GM18951 (cell line): ENCODE measurements around the gene FAM234B.

Experiments
- POLR2A ChIP-seq: IDR thresholded peaks from 4 replicates; pipeline ENCODE4 v1.6.1; 2011; ENCODE audit warnings: mild to moderate bottlenecking; ENCODE audit not compliant: insufficient read length, insufficient read depth; ENCODE audit errors: extremely low read depth
- in situ Hi-C: fragments of 300-500 bp; cut with MboI; formaldehyde crosslinking; loops from one replicate; pipeline ENCODE4 v1.12.0; 2022; ENCODE audit warnings: low sequenced_read_pairs, mixed read lengths, inconsistent platforms; ENCODE audit not compliant: unreplicated experiment

The FAM234B gene

DNA sequence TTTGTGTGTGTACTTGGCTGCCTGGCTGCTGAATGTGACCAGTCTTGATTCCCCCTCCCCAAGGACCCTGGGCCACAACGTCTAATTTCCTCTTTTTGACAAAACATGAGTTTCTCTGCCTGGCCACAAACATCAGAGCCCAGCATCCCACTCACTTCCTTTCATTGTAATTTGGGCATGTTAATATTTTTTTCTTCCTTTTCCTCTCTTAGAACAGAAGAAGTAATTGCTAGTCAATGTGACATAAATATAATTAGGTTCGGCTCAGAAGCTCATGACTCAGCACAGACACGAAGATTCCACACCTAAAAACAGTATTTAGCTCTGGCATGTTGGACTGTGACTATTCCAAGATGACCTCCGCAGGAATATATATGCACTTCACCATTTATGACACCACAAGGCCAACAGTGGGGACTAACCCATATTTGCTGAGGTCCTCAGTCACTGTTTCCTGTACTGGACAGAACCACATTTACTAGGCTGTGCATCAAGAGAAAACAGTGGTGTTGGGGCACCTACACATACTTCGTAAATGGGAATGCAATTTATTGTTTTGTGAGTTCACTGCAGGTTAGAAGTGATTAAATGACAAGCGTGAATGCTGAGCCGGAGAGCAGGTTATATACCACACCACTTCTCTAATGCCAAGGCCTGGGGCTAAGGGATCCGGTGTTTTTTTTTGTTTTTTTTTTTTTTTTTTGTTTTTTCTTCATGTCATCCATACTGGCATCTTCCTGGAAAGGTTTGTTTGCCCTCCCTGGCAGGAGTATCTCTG, 55.1 kb downstream of the FAM234B start:
- in situ Hi-C loops: no loop called here
- no peak for TF ChIP-seq POLR2A

- no peak for TF ChIP-seq POLR2A
- in situ Hi-C loops: no loop called here
These were observed 55.8 kb downstream of the FAM234B start for GRCh38 chr12:13099844-13100604.

- in situ Hi-C loops: no loop called here
- TF ChIP-seq POLR2A: no peak
These were observed 56.4 kb downstream of the FAM234B start for GRCh38 chr12:13100605-13100881.

- in situ Hi-C loops: no loop called here
- peak; percentile 38 for TF ChIP-seq POLR2A
These were observed 56.9 kb downstream of the FAM234B start for GRCh38 chr12:13100882-13101769.

- in situ Hi-C loops: no loop called here
- no peak for TF ChIP-seq POLR2A
These were observed 57.7 kb downstream of the FAM234B start for GRCh38 chr12:13101821-13102375.

- TF ChIP-seq POLR2A: no peak
- in situ Hi-C loops: no loop called here
These were observed 58.4 kb downstream of the FAM234B start for GRCh38 chr12:13102461-13103195.

GRCh38 chr12:13103391-13104033, 59.3 kb downstream of the FAM234B start, which contains the start of gene GSG1:
Gene GSG1, minus strand, starts transcription at chr12:13103667. Its CDS starts 155 bp downstream, at chr12:13103512.
- in situ Hi-C loops: no loop called here
- no peak for TF ChIP-seq POLR2A

DNA sequence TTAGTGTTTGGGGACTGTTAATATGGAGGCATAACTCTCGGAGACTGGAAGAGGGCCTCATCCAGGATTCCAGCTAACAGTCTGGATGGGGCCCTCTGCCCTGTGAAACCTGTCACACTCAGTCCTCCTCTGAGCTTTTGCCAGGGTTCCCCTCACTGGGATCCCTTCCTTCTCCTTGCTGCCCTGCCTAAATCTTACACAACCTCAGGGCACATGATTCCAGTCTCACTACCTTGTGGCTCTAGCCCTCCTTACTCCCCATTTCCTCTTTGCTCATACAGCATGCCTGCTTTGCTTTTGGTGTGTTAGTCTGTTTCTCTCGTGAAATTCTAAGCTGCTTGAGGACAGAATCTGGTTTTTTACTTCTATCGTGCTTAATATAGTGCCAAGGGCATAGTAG, 60.2 kb downstream of the FAM234B start:
- in situ Hi-C loops: no loop called here

DNA sequence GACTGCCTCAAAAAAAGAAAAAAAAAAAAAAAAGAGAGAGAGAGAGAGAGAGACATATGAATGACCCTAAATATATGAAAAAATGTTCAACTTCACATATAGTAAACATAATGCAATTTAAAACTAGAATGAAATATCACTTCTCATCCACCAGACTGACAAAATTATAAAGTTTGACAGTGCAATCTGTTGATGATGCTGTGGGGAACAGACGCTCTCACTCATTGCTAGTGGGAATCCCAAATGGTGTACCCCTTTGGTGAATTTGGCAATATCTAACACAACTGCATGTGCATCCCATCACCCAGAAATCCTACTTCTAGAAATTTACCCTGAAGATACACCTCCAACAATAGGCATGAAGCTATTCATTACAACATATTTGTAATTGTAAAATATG, 61.6 kb downstream of the FAM234B start:
- no peak for TF ChIP-seq POLR2A
- in situ Hi-C loops: no loop called here

More for the DNA sequence above, 60.2 kb downstream of the FAM234B start:
- TF ChIP-seq POLR2A: no peak

- no peak for TF ChIP-seq POLR2A
- in situ Hi-C loops: no loop called here
These were observed 62.5 kb downstream of the FAM234B start for GRCh38 chr12:13106666-13107065.

- TF ChIP-seq POLR2A: no peak
- in situ Hi-C loops: no loop called here
These were observed 68.8 kb downstream of the FAM234B start for GRCh38 chr12:13112968-13113367.
